IMR-90 (cell line): Measurements from ENCODE around the gene LHX5. TPM values are rescaled to one million over a fixed set of nuclear protein-coding genes. Genes with fewer than 3 reads are reported as not detected.

Experiments used
- ATAC-seq: fragments of 200-7000 bp; cut with Tn5 transposase; 2 replicates; pipeline ENCODE4 v1.9.1; 2020; ENCODE audit warnings: low read depth, mild to moderate bottlenecking, moderate library complexity
- BruUV-seq: library from RNA; stranded (reverse); fragments of 400-500 nt; replicated peaks from 2 replicates; lab custom pipeline; 2021; lab: Mats Ljungman, UMichigan
- CTCF ChIA-PET: fragments of 300-600 bp; formaldehyde crosslinking; extraction: SDS; loops from one replicate; lab custom pipeline; 2021; ENCODE audit warnings: antibody characterized with exemption; lab: Yijun Ruan, JAX
- POLR2A ChIA-PET: fragments of 300-600 bp; sonication (Branson Sonifier 250); formaldehyde crosslinking; loops from one replicate; lab custom pipeline; 2022; ENCODE audit warnings: antibody characterized with exemption; ENCODE audit not compliant: unreplicated experiment; lab: Charles Lee
- DNase-seq: peaks from one replicate; pipeline ENCODE4 v3.0.0; 2013
- H2AFZ ChIP-seq: replicated peaks from 2 replicates; pipeline ENCODE3; 2013; ENCODE audit warnings: low read length, mild to moderate bottlenecking; ENCODE audit not compliant: poor library complexity
- H2AK5ac ChIP-seq: 2 replicates; pipeline ENCODE4 v1.6.1; 2013; ENCODE audit warnings: low read depth, low read length, inconsistent platforms
- H2AK9ac ChIP-seq: replicated peaks from 2 replicates; pipeline ENCODE3; 2013; ENCODE audit warnings: mild to moderate bottlenecking, low read depth, low read length, moderate library complexity; ENCODE audit not compliant: poor library complexity
- H2BK120ac ChIP-seq: 2 replicates; pipeline ENCODE4 v1.6.1; 2013; ENCODE audit warnings: low read depth, low read length, inconsistent platforms
- H2BK15ac ChIP-seq: 3 replicates; pipeline ENCODE4 v1.6.1; 2013; ENCODE audit warnings: low read depth, low read length, inconsistent platforms
- H2BK20ac ChIP-seq: 2 replicates; pipeline ENCODE4 v1.6.1; 2013; ENCODE audit warnings: low read depth, mild to moderate bottlenecking, inconsistent platforms, low read length, moderate library complexity
- H2BK5ac ChIP-seq: 2 replicates; pipeline ENCODE4 v1.6.1; 2013; ENCODE audit warnings: mild to moderate bottlenecking, low read depth, low read length, inconsistent platforms; ENCODE audit not compliant: poor library complexity, severe bottlenecking
- H3K14ac ChIP-seq: replicated peaks from 2 replicates; pipeline ENCODE4 v1.6.1; 2013; ENCODE audit warnings: low read depth, low read length, inconsistent platforms
- H3K18ac ChIP-seq: 2 replicates; pipeline ENCODE4 v1.6.1; 2013; ENCODE audit warnings: low read depth, low read length, control low read depth
- H3K23ac ChIP-seq: 2 replicates; pipeline ENCODE4 v1.6.1; 2013; ENCODE audit warnings: low read depth, low read length, inconsistent platforms
- H3K27ac ChIP-seq: 2 replicates; pipeline ENCODE4 v1.5.1; 2013; ENCODE audit warnings: mild to moderate bottlenecking, control low read depth, low read length; ENCODE audit not compliant: insufficient read depth
- H3K27me3 ChIP-seq: 2 replicates; pipeline ENCODE4 v1.6.1; 2013; ENCODE audit warnings: low read length; ENCODE audit not compliant: control insufficient read depth, insufficient read depth
- H3K36me3 ChIP-seq: 2 replicates; pipeline ENCODE4 v1.6.1; 2013; ENCODE audit warnings: low read length, mixed read lengths; ENCODE audit not compliant: control insufficient read depth, insufficient read depth
- H3K4ac ChIP-seq: 2 replicates; pipeline ENCODE4 v1.6.1; 2013; ENCODE audit warnings: low read depth, low read length, inconsistent platforms
- H3K4me1 ChIP-seq: 2 replicates; pipeline ENCODE4 v1.6.1; 2013; ENCODE audit warnings: low read length, mixed read lengths; ENCODE audit not compliant: control insufficient read depth, insufficient read depth
- H3K4me2 ChIP-seq: 2 replicates; pipeline ENCODE4 v1.6.1; 2013; ENCODE audit warnings: low read depth, mild to moderate bottlenecking, control low read depth, low read length, moderate library complexity
- H3K4me3 ChIP-seq: 2 replicates; pipeline ENCODE4 v1.5.1; 2013; ENCODE audit warnings: low read depth, mild to moderate bottlenecking, control low read depth, low read length, moderate library complexity; ENCODE audit not compliant: insufficient read depth
- H3K56ac ChIP-seq: 2 replicates; pipeline ENCODE4 v1.6.1; 2013; ENCODE audit warnings: low read length, inconsistent platforms; ENCODE audit not compliant: insufficient read depth; ENCODE audit errors: extremely low read depth
- H3K79me1 ChIP-seq, 2 experiments: 2 replicates each; pipeline ENCODE4 v1.6.1; 2013; ENCODE audit warnings: low read length in 2 of 2, inconsistent platforms in 1 of 2, low read depth in 1 of 2
- H3K9ac ChIP-seq: 2 replicates; pipeline ENCODE4 v1.6.1; 2013; ENCODE audit warnings: low read depth, low read length, control low read depth
- H3K9me1 ChIP-seq: 2 replicates; pipeline ENCODE4 v1.6.1; 2013; ENCODE audit warnings: low read length, inconsistent platforms; ENCODE audit not compliant: insufficient read depth
- H3K9me3 ChIP-seq: 2 replicates; pipeline ENCODE4 v1.6.1; 2013; ENCODE audit warnings: low read length; ENCODE audit not compliant: control insufficient read depth, insufficient read depth
- H4K20me1 ChIP-seq: 2 replicates; pipeline ENCODE4 v1.6.1; 2013; ENCODE audit warnings: low read length, inconsistent platforms; ENCODE audit not compliant: insufficient read depth
- H4K5ac ChIP-seq: 2 replicates; pipeline ENCODE4 v1.6.1; 2013; ENCODE audit warnings: mild to moderate bottlenecking, low read depth, low read length, control low read depth
- H4K8ac ChIP-seq, 2 experiments: 2 replicates each; pipeline ENCODE4 v1.6.1; 2013; ENCODE audit warnings: low read depth in 2 of 2, low read length in 2 of 2, control low read depth in 1 of 2, inconsistent platforms in 1 of 2
- H4K91ac ChIP-seq: 2 replicates; pipeline ENCODE4 v1.6.1; 2013; ENCODE audit warnings: low read depth, low read length, inconsistent platforms; ENCODE audit not compliant: insufficient read depth
- CEBPB ChIP-seq: IDR thresholded peaks from 2 replicates; pipeline ENCODE4 v1.6.1; 2012; ENCODE audit warnings: low read depth, low read length, improper control_type of control experiment
- FOS ChIP-seq: fragments of 150-350 bp; IDR thresholded peaks from 2 replicates; pipeline ENCODE4 v1.6.1; 2016; ENCODE audit warnings: low read depth, low read length
- MAFK ChIP-seq: IDR thresholded peaks from 2 replicates; pipeline ENCODE4 v1.6.1; 2012; ENCODE audit warnings: low read depth, low read length, improper control_type of control experiment
- MXI1 ChIP-seq: IDR thresholded peaks from 2 replicates; pipeline ENCODE4 v1.6.1; 2012; ENCODE audit warnings: low read depth, mild to moderate bottlenecking, low read length, moderate library complexity, borderline replicate concordance
- RAD21 ChIP-seq: IDR thresholded peaks from 2 replicates; pipeline ENCODE4 v1.6.1; 2012; ENCODE audit warnings: low read length, improper control_type of control experiment
- SMC3 ChIP-seq: fragments of 150-350 bp; IDR thresholded peaks from 2 replicates; pipeline ENCODE4 v1.6.1; 2016; ENCODE audit warnings: low read depth, mild to moderate bottlenecking, antibody characterized with exemption, low read length, moderate library complexity
- WGBS, 2 experiments: methylation state at CpG; one replicate each; pipeline versions ENCODE4 v1.1.5 to v1.1.7; 2013; ENCODE audit warnings: missing lambda C conversion rate in 2 of 2; ENCODE audit not compliant: insufficient read length in 1 of 2; ENCODE audit errors: extremely low coverage in 2 of 2; 5-methylcytosine and 5-hydroxymethylcytosine counted together
- dilution Hi-C: fragments of 300-500 bp; cut with HindIII; formaldehyde crosslinking; loops from one replicate; pipeline ENCODE4 v1.14.3; 2018; ENCODE audit warnings: low sequenced_read_pairs; ENCODE audit not compliant: unreplicated experiment
- in situ Hi-C: fragments of 300-500 bp; cut with MboI; formaldehyde crosslinking; loops from 3 replicates; pipeline ENCODE4 v1.14.3; 2019; ENCODE audit warnings: low sequenced_read_pairs, inconsistent platforms, mixed read lengths
- intact Hi-C: fragments of 100-400 bp; cut with micrococcal nuclease; formaldehyde crosslinking; loops from 2 replicates; pipeline ENCODE4 v1.10.0; 2022
- polyA plus RNA-seq, 3 experiments: library from polyadenylated mRNA; depleted of rRNA; stranded (reverse); fragments of >200 nt; gene quantifications; 2 replicates each; pipeline ENCODE4 v1.2.3, GENCODE V29; 2012; ENCODE audit warnings: low replicate concordance in 1 of 3
- total RNA-seq: library from RNA; depleted of rRNA; stranded (reverse); fragments of >200 nt; gene quantifications from 2 replicates; pipeline ENCODE4 v1.2.3, GENCODE V29; 2012
- TF ChIP-seq, protein P1 (sequence below): fragments of 150-350 bp; IDR thresholded peaks from 2 replicates; pipeline ENCODE4 v1.6.1; 2016; ENCODE audit warnings: low read depth, mild to moderate bottlenecking, low read length, moderate library complexity, borderline replicate concordance

Gene LHX5
- total and polyA plus RNA-seq, 2 of the 4 experiments (the other 2 are of a cell fraction), result not detected

DNA sequence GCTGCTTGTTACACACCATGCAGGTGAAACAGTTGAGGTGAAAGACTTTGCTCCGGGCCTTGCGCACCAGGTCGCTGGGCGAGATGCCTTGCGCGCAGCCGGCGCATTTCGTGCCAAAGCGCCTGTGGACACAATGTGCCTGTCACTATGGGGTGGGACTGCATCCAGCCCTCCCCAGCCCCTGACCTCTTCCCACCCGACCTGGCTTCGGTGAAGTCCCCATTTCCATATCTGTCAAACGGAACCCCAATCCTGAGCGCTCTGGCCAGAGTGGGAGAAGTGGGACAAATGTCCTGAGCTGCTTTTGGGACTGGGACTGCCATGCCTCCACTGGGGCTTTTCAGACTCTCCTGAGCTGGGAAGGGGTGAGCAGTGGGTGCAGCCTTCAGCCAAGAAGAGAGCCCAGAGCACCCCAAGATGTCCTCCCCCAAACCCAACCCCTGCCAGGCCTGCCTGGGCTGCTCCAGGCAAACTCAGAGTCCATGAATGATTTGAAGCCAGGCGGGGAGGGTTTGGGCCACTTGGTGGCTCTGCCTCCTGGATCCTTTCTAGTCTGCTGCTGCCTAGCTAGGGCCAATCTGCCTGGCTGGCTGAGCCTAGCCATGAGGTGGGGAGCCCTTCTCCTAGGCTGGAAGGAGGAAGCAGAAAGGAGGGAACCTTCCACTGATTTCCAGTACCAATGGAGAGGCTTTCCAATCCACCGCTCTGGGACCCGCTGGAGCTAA, 2.3 kb downstream of the LHX5 start:
- H2AFZ ChIP-seq, result no peak overlapping the region
- WGBS, 2 experiments, result 20% methylated on average over 3 of the region's 17 CpGs; no CpG with 5 or more reads in 1 of the 2 experiments
- in situ Hi-C loops (no loop called here), intact Hi-C loops (no loop called here), dilution Hi-C loops (no loop called here)
- BruUV-seq, result no TSS peak
- H3K9ac ChIP-seq, result no peak overlapping the region
- no peak for TF ChIP-seq FOS
- no peak for TF ChIP-seq MXI1
- TF ChIP-seq SMC3, result no peak
- TF ChIP-seq, protein P1, sequence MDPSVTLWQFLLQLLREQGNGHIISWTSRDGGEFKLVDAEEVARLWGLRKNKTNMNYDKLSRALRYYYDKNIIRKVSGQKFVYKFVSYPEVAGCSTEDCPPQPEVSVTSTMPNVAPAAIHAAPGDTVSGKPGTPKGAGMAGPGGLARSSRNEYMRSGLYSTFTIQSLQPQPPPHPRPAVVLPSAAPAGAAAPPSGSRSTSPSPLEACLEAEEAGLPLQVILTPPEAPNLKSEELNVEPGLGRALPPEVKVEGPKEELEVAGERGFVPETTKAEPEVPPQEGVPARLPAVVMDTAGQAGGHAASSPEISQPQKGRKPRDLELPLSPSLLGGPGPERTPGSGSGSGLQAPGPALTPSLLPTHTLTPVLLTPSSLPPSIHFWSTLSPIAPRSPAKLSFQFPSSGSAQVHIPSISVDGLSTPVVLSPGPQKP, result no peak
- TF ChIP-seq MAFK, result no peak
- TF ChIP-seq CEBPB, result no peak
- TF ChIP-seq RAD21, result no peak
- no peaks in the 10 kb centered on the region for H3K9me1 ChIP-seq
- H3K4me3 ChIP-seq, result no peak overlapping the region
- no peaks in the 10 kb centered on the region for H3K79me1 ChIP-seq
- no peak overlapping the region for H4K5ac ChIP-seq
- no peak overlapping the region for H2AK9ac ChIP-seq
- no peak overlapping the region for H4K8ac ChIP-seq
- H4K20me1 ChIP-seq, result no peaks in the 10 kb centered on the region
- H2BK15ac ChIP-seq, result no peak overlapping the region
- ChIA-PET POLR2A (interaction anchor here (0.6 kb wide), 1 partner anchor 649 kb away, joined by 3 read pairs; no protein-coding TSS in a partner anchor), CTCF (no interaction called here)
- no peak for DNase-seq
- H4K91ac ChIP-seq, result no peak overlapping the region
- H3K14ac ChIP-seq, result no peak overlapping the region
- H3K9me3 ChIP-seq, result no peaks in the 10 kb centered on the region
- no peak overlapping the region for H2AK5ac ChIP-seq
- no peak overlapping the region for H2BK20ac ChIP-seq
- H3K36me3 ChIP-seq, result no peaks in the 10 kb centered on the region
- H3K4me1 ChIP-seq, result no peaks in the 10 kb centered on the region
- H3K27me3 ChIP-seq, result peaks cover 98% of the 10 kb centered on the region
- H3K18ac ChIP-seq, result no peak overlapping the region
- no peak overlapping the region for H3K4ac ChIP-seq
- H3K56ac ChIP-seq, result no peak overlapping the region
- no peak overlapping the region for H2BK5ac ChIP-seq
- no peak overlapping the region for H2BK120ac ChIP-seq
- no peak for ATAC-seq
- H3K4me2 ChIP-seq, result no peak overlapping the region
- H3K27ac ChIP-seq, result no peak overlapping the region
- no peak overlapping the region for H3K23ac ChIP-seq
